IPS-15b (cell line): ENCODE measurements around the gene MVK.

Experiments
- H3K27me3 ChIP-seq: one replicate; pipeline ENCODE4 v1.6.1; 2013; ENCODE audit warnings: low read length; ENCODE audit not compliant: control insufficient read depth, insufficient read depth
- H3K36me3 ChIP-seq: one replicate; pipeline ENCODE4 v1.6.1; 2013; ENCODE audit warnings: low read length; ENCODE audit not compliant: control insufficient read depth, insufficient read depth
- H3K4me1 ChIP-seq: one replicate; pipeline ENCODE4 v1.6.1; 2013; ENCODE audit warnings: mild to moderate bottlenecking, low read length; ENCODE audit not compliant: control insufficient read depth, insufficient read depth
- H3K4me3 ChIP-seq: one replicate; pipeline ENCODE4 v1.5.1; 2013; ENCODE audit warnings: low read depth, low read length
- H3K9ac ChIP-seq: one replicate; pipeline ENCODE4 v1.6.1; 2013; ENCODE audit warnings: low read depth, mild to moderate bottlenecking, low read length
- H3K9me3 ChIP-seq: one replicate; pipeline ENCODE4 v1.6.1; 2013; ENCODE audit warnings: mild to moderate bottlenecking, low read length; ENCODE audit not compliant: control insufficient read depth, insufficient read depth

The MVK gene

GRCh38 chr12:109549613-109550270 is 23.9 kb upstream of the MVK start:
- Histone ChIP-seq H3K27me3 (peaks cover 2% of the 10 kb centered on the region), H3K9me3 (no peaks in the 10 kb centered on the region), H3K36me3 (no peaks in the 10 kb centered on the region), H3K9ac (no peak overlapping the region), H3K4me1 (no peaks in the 10 kb centered on the region), H3K4me3 (no peak overlapping the region)

- no peaks in the 10 kb centered on the region for H3K36me3 ChIP-seq
- H3K4me3 ChIP-seq: no peak overlapping the region
- H3K27me3 ChIP-seq: peaks cover 2% of the 10 kb centered on the region
- no peak overlapping the region for H3K9ac ChIP-seq
- no peaks in the 10 kb centered on the region for H3K9me3 ChIP-seq
- H3K4me1 ChIP-seq: no peaks in the 10 kb centered on the region
Observed at GRCh38 chr12:109550281-109550680, 23.3 kb upstream of the MVK start.

- H3K27me3 ChIP-seq: peaks cover 2% of the 10 kb centered on the region
- H3K4me1 ChIP-seq: no peaks in the 10 kb centered on the region
- H3K9ac ChIP-seq: no peak overlapping the region
- no peaks in the 10 kb centered on the region for H3K9me3 ChIP-seq
- H3K4me3 ChIP-seq: no peak overlapping the region
- no peaks in the 10 kb centered on the region for H3K36me3 ChIP-seq
Observed at GRCh38 chr12:109551108-109551507, 22.5 kb upstream of the MVK start.

- no peak overlapping the region for H3K4me3 ChIP-seq
- no peaks in the 10 kb centered on the region for H3K36me3 ChIP-seq
- H3K9me3 ChIP-seq: no peaks in the 10 kb centered on the region
- no peaks in the 10 kb centered on the region for H3K4me1 ChIP-seq
- peaks cover 2% of the 10 kb centered on the region for H3K27me3 ChIP-seq
- H3K9ac ChIP-seq: no peak overlapping the region
Observed at GRCh38 chr12:109552971-109553370, 20.6 kb upstream of the MVK start.

- Histone ChIP-seq H3K9ac (no peak overlapping the region), H3K36me3 (no peaks in the 10 kb centered on the region), H3K4me3 (no peak overlapping the region), H3K27me3 (no peaks in the 10 kb centered on the region), H3K4me1 (no peaks in the 10 kb centered on the region), H3K9me3 (no peaks in the 10 kb centered on the region)
Observed at GRCh38 chr12:109553483-109553882, 20.1 kb upstream of the MVK start.

- H3K9me3 ChIP-seq: no peaks in the 10 kb centered on the region
- H3K36me3 ChIP-seq: no peaks in the 10 kb centered on the region
- H3K4me3 ChIP-seq: no peak overlapping the region
- no peaks in the 10 kb centered on the region for H3K27me3 ChIP-seq
- no peaks in the 10 kb centered on the region for H3K4me1 ChIP-seq
- no peak overlapping the region for H3K9ac ChIP-seq
Observed at GRCh38 chr12:109553906-109554500, 19.6 kb upstream of the MVK start.

GRCh38 chr12:109554761-109555160 is 18.8 kb upstream of the MVK start:
- Histone ChIP-seq H3K9ac (no peak overlapping the region), H3K27me3 (no peaks in the 10 kb centered on the region), H3K4me3 (no peak overlapping the region), H3K4me1 (no peaks in the 10 kb centered on the region), H3K9me3 (no peaks in the 10 kb centered on the region), H3K36me3 (no peaks in the 10 kb centered on the region)

- Histone ChIP-seq H3K36me3 (no peaks in the 10 kb centered on the region), H3K9me3 (no peaks in the 10 kb centered on the region), H3K4me1 (no peaks in the 10 kb centered on the region), H3K9ac (no peak overlapping the region), H3K27me3 (no peaks in the 10 kb centered on the region), H3K4me3 (no peak overlapping the region)
Observed at GRCh38 chr12:109555431-109556315, 17.9 kb upstream of the MVK start.

- H3K9me3 ChIP-seq: no peaks in the 10 kb centered on the region
- H3K27me3 ChIP-seq: no peaks in the 10 kb centered on the region
- H3K4me1 ChIP-seq: no peaks in the 10 kb centered on the region
- no peak overlapping the region for H3K4me3 ChIP-seq
- H3K36me3 ChIP-seq: no peaks in the 10 kb centered on the region
- no peak overlapping the region for H3K9ac ChIP-seq
Observed at GRCh38 chr12:109557200-109557599, 16.4 kb upstream of the MVK start.

GRCh38 chr12:109557805-109558204 is 15.8 kb upstream of the MVK start:
- H3K9me3 ChIP-seq: no peaks in the 10 kb centered on the region
- H3K4me1 ChIP-seq: no peaks in the 10 kb centered on the region
- H3K4me3 ChIP-seq: no peak overlapping the region
- H3K27me3 ChIP-seq: no peaks in the 10 kb centered on the region
- H3K36me3 ChIP-seq: peaks cover 2% of the 10 kb centered on the region
- no peak overlapping the region for H3K9ac ChIP-seq

- peaks cover 6% of the 10 kb centered on the region for H3K36me3 ChIP-seq
- H3K9me3 ChIP-seq: no peaks in the 10 kb centered on the region
- H3K27me3 ChIP-seq: no peaks in the 10 kb centered on the region
- H3K4me1 ChIP-seq: no peaks in the 10 kb centered on the region
- H3K4me3 ChIP-seq: no peak overlapping the region
- H3K9ac ChIP-seq: no peak overlapping the region
Observed at GRCh38 chr12:109558374-109559199, 15.0 kb upstream of the MVK start.
